Naive thymus-derived CD4-positive, alpha-beta T cell (primary cell): ENCODE measurements around the gene MCC. TPM values are rescaled to one million over a fixed set of nuclear protein-coding genes. Genes with fewer than 3 reads are reported as not detected.

ENCODE experiments used
- ATAC-seq: fragments of 150-1000 bp; cut with Tn5 transposase; 2 replicates; pipeline ENCODE4 v1.10.0; 2021; ENCODE audit warnings: mild to moderate bottlenecking, moderate library complexity
- CTCF ChIA-PET: fragments of 350-600 bp; sonication (Branson Sonifier 250); formaldehyde crosslinking; loops from one replicate; lab custom pipeline; 2021; ENCODE audit warnings: antibody characterized with exemption; lab: Charles Lee
- POLR2A ChIA-PET: fragments of 350-600 bp; sonication (Branson Sonifier 250); formaldehyde crosslinking; loops from one replicate; lab custom pipeline; 2021; ENCODE audit warnings: antibody characterized with exemption, inconsistent platforms; lab: Charles Lee
- DNase-seq, 9 donors: peaks; one replicate each; pipeline versions ENCODE4 v3.0.0 to v3.0.0-alpha.2; 2020 to 2022; ENCODE audit warnings: mixed read lengths in 1 of 9
- H3K27ac ChIP-seq: one replicate; pipeline ENCODE4 v1.7.0; 2013; ENCODE audit warnings: mild to moderate bottlenecking, low read depth, low read length, moderate library complexity
- H3K27me3 ChIP-seq, 2 donors: one replicate each; pipeline ENCODE4 v1.7.0; 2013; ENCODE audit warnings: low read length in 2 of 2, mild to moderate bottlenecking in 2 of 2, moderate library complexity in 2 of 2; ENCODE audit not compliant: control insufficient read depth in 2 of 2, insufficient read depth in 2 of 2
- H3K36me3 ChIP-seq, 3 experiments: 1 replicate in 2 of 3; 2 replicates in 1 of 3; pipeline ENCODE4 v1.7.0; 2013; ENCODE audit warnings: low read length in 3 of 3, mild to moderate bottlenecking in 3 of 3, moderate library complexity in 1 of 3; ENCODE audit not compliant: insufficient read depth in 3 of 3, control insufficient read depth in 2 of 3
- H3K4me1 ChIP-seq, 2 donors: one replicate each; pipeline ENCODE4 v1.7.0; 2013; ENCODE audit warnings: low read length in 2 of 2, mild to moderate bottlenecking in 2 of 2, moderate library complexity in 1 of 2; ENCODE audit not compliant: control insufficient read depth in 2 of 2, insufficient read depth in 2 of 2
- H3K4me3 ChIP-seq: 2 replicates; pipeline ENCODE4 v1.7.0; 2013; ENCODE audit warnings: mild to moderate bottlenecking, low read length
- H3K9me3 ChIP-seq, 3 experiments: 1 replicate in 2 of 3; 2 replicates in 1 of 3; pipeline ENCODE4 v1.7.0; 2013; ENCODE audit warnings: low read length in 3 of 3; ENCODE audit not compliant: control insufficient read depth in 2 of 3
- H3K27ac Mint-ChIP-seq, 9 donors: one replicate each; pipeline ENCODE4 v1.8.0; 2020 to 2022; ENCODE audit warnings: mixed read lengths in 9 of 9, mild to moderate bottlenecking in 8 of 9, moderate library complexity in 5 of 9, inconsistent platforms in 2 of 9
- H3K27me3 Mint-ChIP-seq, 5 donors: one replicate each; pipeline ENCODE4 v1.8.0; 2021 to 2022; ENCODE audit warnings: mixed read lengths in 5 of 5, mild to moderate bottlenecking in 1 of 5
- H3K36me3 Mint-ChIP-seq, 5 donors: one replicate each; pipeline ENCODE4 v1.8.0; 2020 to 2022; ENCODE audit warnings: mixed read lengths in 5 of 5, mild to moderate bottlenecking in 3 of 5, inconsistent platforms in 1 of 5
- H3K4me1 Mint-ChIP-seq, 7 donors: one replicate each; pipeline ENCODE4 v1.8.0; 2020 to 2022; ENCODE audit warnings: mixed read lengths in 7 of 7, mild to moderate bottlenecking in 3 of 7, inconsistent platforms in 1 of 7
- H3K4me3 Mint-ChIP-seq, 10 donors: one replicate each; pipeline ENCODE4 v1.8.0; 2020 to 2022; ENCODE audit warnings: mild to moderate bottlenecking in 10 of 10, mixed read lengths in 10 of 10, moderate library complexity in 6 of 10, inconsistent platforms in 2 of 10
- H3K9me3 Mint-ChIP-seq, 11 donors: one replicate each; pipeline ENCODE4 v1.8.0; 2020 to 2022; ENCODE audit warnings: mixed read lengths in 11 of 11, mild to moderate bottlenecking in 4 of 11, inconsistent platforms in 1 of 11, moderate library complexity in 1 of 11
- intact Hi-C, 2 donors: fragments of 100-400 bp; cut with micrococcal nuclease; formaldehyde crosslinking; loops; one replicate each; pipeline ENCODE4 v1.15.1; 2023
- polyA plus RNA-seq, 2 donors: library from polyadenylated mRNA; unstranded; fragments of 300-500 nt; fragmentation: Illumina TruSeq; gene quantifications; one replicate each; pipeline ENCODE4 v1.2.3, GENCODE V29; 2021
- total RNA-seq, 6 experiments: library from RNA in 5 of 6; stranded (reverse) in 5 of 6; gene quantifications; 1 replicate in 5 of 6; 2 replicates in 1 of 6; pipeline ENCODE4 v1.2.3 and lab custom pipeline; 2021 to 2026

MCC gene
- total and polyA plus RNA-seq, 7 experiments from 2014 or later = 0.56 to 3.0 (median 0.89) TPM

- ATAC-seq (no peak), DNase-seq (no peak)
- Histone ChIP-seq H3K27me3 (no peaks in the 10 kb centered on the region), H3K27ac (no peak overlapping the region), H3K4me3 (no peak overlapping the region), H3K36me3 (no peaks in the 10 kb centered on the region), H3K9me3 (no peaks in the 10 kb centered on the region), H3K4me1 (no peaks in the 10 kb centered on the region)
- Mint-ChIP-seq H3K36me3 (peaks cover 0 to 6% (median under 1%) of the 10 kb centered on the region in 5 donors), H3K4me1 (peaks cover 0 to 5% (median 0%) of the 10 kb centered on the region in 7 donors), H3K4me3 (no peak overlapping the region), H3K27ac (no peak overlapping the region), H3K9me3 (peaks cover 0 to 7% (median 0%) of the 10 kb centered on the region in 11 donors), H3K27me3 (peaks cover 0 to 6% (median 0%) of the 10 kb centered on the region in 5 donors)
- CTCF ChIA-PET = no interaction called here
- intact Hi-C loops = no loop called here
- POLR2A ChIA-PET = no interaction called here
These were observed 378.1 kb downstream of the MCC start for GRCh38 chr5:113110117-113110516.

- Mint-ChIP-seq H3K27ac (no peak overlapping the region), H3K4me3 (no peak overlapping the region), H3K9me3 (peaks cover 0 to 7% (median 0%) of the 10 kb centered on the region in 11 donors), H3K36me3 (peaks cover 0 to 6% (median 0%) of the 10 kb centered on the region in 5 donors), H3K4me1 (peaks cover 0 to 5% (median 0%) of the 10 kb centered on the region in 7 donors), H3K27me3 (peaks cover 0 to 6% (median 0%) of the 10 kb centered on the region in 5 donors)
- Histone ChIP-seq H3K27me3 (no peaks in the 10 kb centered on the region), H3K36me3 (no peaks in the 10 kb centered on the region), H3K9me3 (no peaks in the 10 kb centered on the region), H3K4me3 (no peak overlapping the region), H3K4me1 (no peaks in the 10 kb centered on the region), H3K27ac (no peak overlapping the region)
- ATAC-seq (no peak), DNase-seq (no peak)
- intact Hi-C loops = no loop called here
- ChIA-PET CTCF (no interaction called here), POLR2A (no interaction called here)
These were observed 378.9 kb downstream of the MCC start for GRCh38 chr5:113109344-113109743.

DNA sequence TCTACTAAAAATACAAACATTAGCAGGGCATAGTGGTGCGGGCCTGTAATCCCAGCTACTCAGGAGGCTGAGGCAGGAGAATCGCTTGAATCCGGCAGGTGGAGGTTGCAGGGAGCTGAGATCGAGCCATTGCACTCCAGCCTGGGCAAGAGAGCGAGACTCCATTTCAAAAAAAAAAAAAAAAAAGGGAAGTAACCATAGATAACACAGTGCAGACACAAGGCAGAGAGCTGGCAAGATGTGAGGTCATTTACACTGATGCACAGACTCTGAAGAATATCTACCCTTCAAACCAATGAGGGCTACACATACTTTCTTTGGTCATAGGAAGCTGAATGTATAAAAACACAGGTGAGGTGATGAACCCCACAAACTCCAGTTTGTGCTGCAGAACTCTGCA, 379.8 kb downstream of the MCC start:
- no peak overlapping the region for H3K27ac Mint-ChIP-seq
- ChIA-PET POLR2A (no interaction called here), CTCF (no interaction called here)
- intact Hi-C loops = no loop called here
- H3K27me3 Mint-ChIP-seq = peaks cover 0 to 6% (median 0%) of the 10 kb centered on the region in 5 donors
- Histone ChIP-seq H3K27me3 (no peaks in the 10 kb centered on the region), H3K27ac (no peak overlapping the region), H3K36me3 (no peaks in the 10 kb centered on the region), H3K9me3 (no peaks in the 10 kb centered on the region), H3K4me1 (no peaks in the 10 kb centered on the region), H3K4me3 (no peak overlapping the region)
- H3K9me3 Mint-ChIP-seq = peaks cover 0 to 4% (median 0%) of the 10 kb centered on the region in 11 donors
- peaks cover 0 to 2% (median 0%) of the 10 kb centered on the region in 5 donors for H3K36me3 Mint-ChIP-seq
- DNase-seq (no peak), ATAC-seq (no peak)
- peaks cover 0 to 2% (median 0%) of the 10 kb centered on the region in 7 donors for H3K4me1 Mint-ChIP-seq
- H3K4me3 Mint-ChIP-seq = no peak overlapping the region

DNA sequence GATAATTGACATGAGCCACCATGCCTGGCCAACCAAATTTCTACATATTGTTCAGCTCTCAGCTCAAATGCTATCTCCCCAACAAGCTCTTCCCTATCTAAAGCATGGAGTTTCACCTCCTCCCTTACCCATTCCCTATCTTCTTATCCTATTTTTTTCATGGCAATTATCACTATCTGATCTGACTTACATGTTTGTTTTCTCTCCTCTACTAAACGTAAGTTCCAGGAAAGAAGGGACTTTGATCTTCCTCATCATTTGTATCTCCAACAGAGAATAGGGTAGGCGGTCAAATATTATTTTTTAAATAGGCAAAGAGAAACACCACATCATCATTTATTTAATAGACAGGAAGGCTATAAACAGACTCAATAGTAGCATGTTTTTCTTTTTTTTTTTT, 381.4 kb downstream of the MCC start:
- H3K9me3 Mint-ChIP-seq = peaks cover 0 to 3% (median 0%) of the 10 kb centered on the region in 11 donors
- H3K27me3 Mint-ChIP-seq = peaks cover 0 to 6% (median 0%) of the 10 kb centered on the region in 5 donors
- CTCF ChIA-PET = no interaction called here

DNA sequence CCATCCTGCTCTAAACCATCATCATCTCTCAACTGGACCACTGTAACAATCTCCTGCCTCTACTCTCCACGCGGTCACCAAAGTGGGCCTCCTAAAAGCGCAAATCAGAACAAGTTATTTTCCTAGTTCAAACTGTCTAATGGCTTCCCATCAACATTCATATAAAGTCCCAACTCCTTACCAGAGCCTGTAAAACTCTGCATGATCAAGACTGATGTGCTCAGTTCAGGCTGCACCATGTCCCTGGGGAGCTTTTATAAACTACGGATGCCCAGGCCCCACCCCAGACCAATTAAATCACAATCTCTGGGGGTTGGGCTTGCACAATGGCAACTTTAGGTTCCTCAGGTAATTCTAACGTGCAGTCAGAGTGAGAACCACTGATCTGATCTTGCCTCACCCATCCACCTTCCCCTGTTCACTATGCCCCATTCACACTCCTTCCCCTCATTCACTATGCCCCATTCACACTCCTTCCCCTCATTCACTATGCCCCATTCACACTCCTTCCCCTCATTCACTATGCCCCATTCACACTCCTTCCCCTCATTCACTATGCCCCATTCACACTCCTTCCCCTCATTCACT, 382.5 kb downstream of the MCC start:
- H3K27ac ChIP-seq = no peak overlapping the region
- no peak overlapping the region for H3K27ac Mint-ChIP-seq
- no peak overlapping the region for H3K4me3 Mint-ChIP-seq

More for the DNA sequence above, 381.4 kb downstream of the MCC start:
- Histone ChIP-seq H3K36me3 (no peaks in the 10 kb centered on the region), H3K27ac (no peak overlapping the region), H3K9me3 (no peaks in the 10 kb centered on the region), H3K4me3 (no peak overlapping the region), H3K27me3 (no peaks in the 10 kb centered on the region), H3K4me1 (no peaks in the 10 kb centered on the region)
- peaks cover 0 to 14% (median 0%) of the 10 kb centered on the region in 5 donors for H3K36me3 Mint-ChIP-seq
- ATAC-seq = no peak
- DNase-seq = no peak
- peaks cover 0 to 3% (median 0%) of the 10 kb centered on the region in 7 donors for H3K4me1 Mint-ChIP-seq
- H3K4me3 Mint-ChIP-seq = no peak overlapping the region
- intact Hi-C loops = no loop called here
- H3K27ac Mint-ChIP-seq = no peak overlapping the region
- POLR2A ChIA-PET = interaction anchor here (0.6 kb wide), 1 partner anchor 195 kb away, joined by 5 read pairs; no protein-coding TSS in a partner anchor

DNA sequence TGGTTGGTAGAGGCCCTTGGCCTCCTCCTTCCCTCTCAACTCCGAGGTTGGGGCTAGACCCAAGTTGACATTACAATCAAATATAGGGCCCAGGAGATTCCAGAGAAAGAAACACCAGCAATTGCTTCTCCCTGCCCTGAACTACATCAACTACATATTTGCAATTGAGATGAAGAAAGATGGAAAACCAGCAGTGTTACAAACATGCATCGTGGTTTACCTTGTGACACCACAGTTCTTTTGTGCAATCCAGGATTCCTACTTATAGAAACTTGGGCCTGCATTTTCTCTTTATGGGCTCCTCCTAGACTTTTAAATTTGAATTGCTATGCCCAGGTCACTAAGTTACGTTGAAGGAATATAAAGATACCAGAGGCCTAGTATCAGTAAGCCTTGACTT, 384.9 kb downstream of the MCC start:
- Mint-ChIP-seq H3K4me3 (no peak overlapping the region), H3K27me3 (peaks cover 0 to 6% (median 0%) of the 10 kb centered on the region in 5 donors), H3K36me3 (peaks cover 0 to 22% (median 0%) of the 10 kb centered on the region in 5 donors), H3K9me3 (peaks cover 0 to 3% (median 0%) of the 10 kb centered on the region in 11 donors), H3K4me1 (peaks cover 0 to 3% (median 0%) of the 10 kb centered on the region in 7 donors), H3K27ac (no peak overlapping the region)
- no peak for DNase-seq
- H3K27ac ChIP-seq = no peak overlapping the region
- CTCF ChIA-PET = no interaction called here
- no peak for ATAC-seq
- H3K4me3 ChIP-seq = no peak overlapping the region
- H3K27me3 ChIP-seq = no peaks in the 10 kb centered on the region
- H3K36me3 ChIP-seq = no peaks in the 10 kb centered on the region
- intact Hi-C loops = no loop called here
- no peaks in the 10 kb centered on the region for H3K4me1 ChIP-seq
- POLR2A ChIA-PET = no interaction called here
- no peaks in the 10 kb centered on the region for H3K9me3 ChIP-seq

More for the DNA sequence above, 382.5 kb downstream of the MCC start:
- Mint-ChIP-seq H3K27me3 (peaks cover 0 to 6% (median 0%) of the 10 kb centered on the region in 5 donors), H3K4me1 (peaks cover 0 to 3% (median 0%) of the 10 kb centered on the region in 7 donors), H3K36me3 (peaks cover 0 to 17% (median 0%) of the 10 kb centered on the region in 5 donors), H3K9me3 (peaks cover 0 to 3% (median 0%) of the 10 kb centered on the region in 11 donors)
- DNase-seq = no peak
- Histone ChIP-seq H3K4me1 (no peaks in the 10 kb centered on the region), H3K27me3 (no peaks in the 10 kb centered on the region), H3K36me3 (no peaks in the 10 kb centered on the region), H3K4me3 (no peak overlapping the region), H3K9me3 (no peaks in the 10 kb centered on the region)
- intact Hi-C loops = no loop called here
- ATAC-seq = no peak
- POLR2A ChIA-PET = no interaction called here
- CTCF ChIA-PET = no interaction called here

DNA sequence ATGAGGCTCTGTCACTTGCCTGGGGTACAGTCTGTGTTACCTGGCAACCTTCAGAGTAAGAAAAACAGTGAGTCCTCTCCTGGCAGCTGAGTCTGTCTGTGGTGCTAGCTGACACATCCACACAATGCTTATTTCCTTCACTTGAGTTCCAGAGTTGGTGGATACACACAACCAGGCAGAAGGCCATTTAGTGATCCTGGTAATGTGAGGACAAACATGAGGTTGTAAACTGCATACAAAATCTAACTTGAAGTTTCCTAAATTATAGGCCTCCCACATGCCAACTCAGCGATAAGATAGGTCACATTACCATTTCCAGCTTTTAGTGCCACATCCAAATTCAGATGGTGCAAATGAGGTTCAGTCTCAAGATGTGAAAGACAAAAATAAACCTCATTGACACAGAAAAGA, 386.1 kb downstream of the MCC start:
- ChIA-PET CTCF (no interaction called here), POLR2A (no interaction called here)
- Mint-ChIP-seq H3K4me1 (peaks cover 0 to 3% (median 0%) of the 10 kb centered on the region in 7 donors), H3K27me3 (peaks cover 0 to 6% (median 0%) of the 10 kb centered on the region in 5 donors), H3K27ac (no peak overlapping the region), H3K36me3 (peaks cover 0 to 25% (median 0%) of the 10 kb centered on the region in 5 donors), H3K4me3 (no peak overlapping the region), H3K9me3 (peaks cover 0 to 3% (median 0%) of the 10 kb centered on the region in 11 donors)
- Histone ChIP-seq H3K4me1 (no peaks in the 10 kb centered on the region), H3K27me3 (no peaks in the 10 kb centered on the region), H3K36me3 (no peaks in the 10 kb centered on the region), H3K27ac (no peak overlapping the region), H3K4me3 (no peak overlapping the region), H3K9me3 (no peaks in the 10 kb centered on the region)
- no peak for DNase-seq
- intact Hi-C loops = no loop called here
- ATAC-seq = no peak
